Neutrophil (primary cell): ENCODE measurements around the gene NTNG1.

Experiments
- H3K27ac ChIP-seq: fragments of 200-600 bp; sonication (generic); 2 replicates; pipeline ENCODE4 v1.5.1; 2016; ENCODE audit warnings: mild to moderate bottlenecking, moderate library complexity
- H3K27me3 ChIP-seq: fragments of 200-600 bp; sonication (generic); 2 replicates; pipeline ENCODE4 v1.6.0; 2016; ENCODE audit warnings: mild to moderate bottlenecking
- H3K36me3 ChIP-seq: fragments of 200-600 bp; sonication (generic); 2 replicates; pipeline ENCODE4 v1.5.1; 2017
- H3K4me1 ChIP-seq, 2 experiments: fragments of 200-600 bp in 1 of 2; sonication (generic) in 1 of 2; 1 replicate in 1 of 2; 2 replicates in 1 of 2; pipeline versions ENCODE4 v1.5.1 to v1.6.1; 2013 to 2016; ENCODE audit warnings: low read depth in 1 of 2, low read length in 1 of 2, mild to moderate bottlenecking in 1 of 2, moderate library complexity in 1 of 2; ENCODE audit not compliant: control insufficient read depth in 1 of 2, insufficient read depth in 1 of 2
- H3K4me3 ChIP-seq, 2 experiments: fragments of 200-600 bp in 1 of 2; sonication (generic) in 1 of 2; 1 replicate in 1 of 2; 2 replicates in 1 of 2; pipeline ENCODE4 v1.5.1; 2013 to 2016; ENCODE audit warnings: low read depth in 1 of 2, low read length in 1 of 2, mild to moderate bottlenecking in 1 of 2, moderate library complexity in 1 of 2
- H3K9me3 ChIP-seq: fragments of 200-600 bp; sonication (generic); 2 replicates; pipeline ENCODE4 v1.5.1; 2016
- CTCF ChIP-seq: fragments of 200-600 bp; sonication (generic); IDR thresholded peaks from 2 replicates; pipeline ENCODE4 v1.5.1; 2016; ENCODE audit warnings: antibody characterized with exemption

NTNG1 gene

GRCh38 chr1:107251839-107252238 lies 111.0 kb downstream of the NTNG1 start:
- no peak overlapping the region for H3K27ac ChIP-seq
- no peak overlapping the region for H3K4me3 ChIP-seq
- H3K4me1 ChIP-seq, result no peaks in the 10 kb centered on the region
- H3K36me3 ChIP-seq, result no peaks in the 10 kb centered on the region
- no peaks in the 10 kb centered on the region for H3K27me3 ChIP-seq
- no peak for TF ChIP-seq CTCF
- H3K9me3 ChIP-seq, result no peaks in the 10 kb centered on the region

GRCh38 chr1:107252271-107252670 lies 111.4 kb downstream of the NTNG1 start:
- no peak for TF ChIP-seq CTCF
- Histone ChIP-seq H3K27ac (no peak overlapping the region), H3K4me3 (no peak overlapping the region), H3K4me1 (no peaks in the 10 kb centered on the region), H3K36me3 (no peaks in the 10 kb centered on the region), H3K9me3 (no peaks in the 10 kb centered on the region), H3K27me3 (no peaks in the 10 kb centered on the region)

GRCh38 chr1:107254306-107254705 lies 113.5 kb downstream of the NTNG1 start:
- TF ChIP-seq CTCF, result no peak
- Histone ChIP-seq H3K27me3 (no peaks in the 10 kb centered on the region), H3K4me3 (no peak overlapping the region), H3K36me3 (no peaks in the 10 kb centered on the region), H3K27ac (no peak overlapping the region), H3K9me3 (no peaks in the 10 kb centered on the region), H3K4me1 (no peaks in the 10 kb centered on the region)

- Histone ChIP-seq H3K4me3 (no peak overlapping the region), H3K4me1 (no peaks in the 10 kb centered on the region), H3K27me3 (no peaks in the 10 kb centered on the region), H3K9me3 (no peaks in the 10 kb centered on the region), H3K36me3 (no peaks in the 10 kb centered on the region), H3K27ac (no peak overlapping the region)
- TF ChIP-seq CTCF, result no peak
These were observed 114.6 kb downstream of the NTNG1 start for GRCh38 chr1:107255469-107255868.

GRCh38 chr1:107262467-107263286 lies 121.8 kb downstream of the NTNG1 start:
- Histone ChIP-seq H3K27ac (no peak overlapping the region), H3K27me3 (no peaks in the 10 kb centered on the region), H3K36me3 (no peaks in the 10 kb centered on the region), H3K9me3 (no peaks in the 10 kb centered on the region), H3K4me3 (no peak overlapping the region), H3K4me1 (no peaks in the 10 kb centered on the region)
- no peak for TF ChIP-seq CTCF
